Rectal smooth muscle tissue (tissue), 1 donor: ENCODE data around the gene TMEM141.
"Not testable (repeated sequence)": the region's sequence is repeated elsewhere in the genome, so short reads cannot be mapped to it uniquely, and the experiment has no call there.

Experiments
- H3K27ac ChIP-seq: one replicate; pipeline ENCODE4 v1.7.0; 2013; ENCODE audit warnings: low read depth, low read length, inconsistent platforms
- H3K27me3 ChIP-seq: one replicate; pipeline ENCODE4 v1.7.0; 2013; ENCODE audit warnings: low read length; ENCODE audit not compliant: control insufficient read depth, insufficient read depth
- H3K36me3 ChIP-seq: one replicate; pipeline ENCODE4 v1.7.0; 2013; ENCODE audit warnings: low read length; ENCODE audit not compliant: control insufficient read depth, insufficient read depth
- H3K4me1 ChIP-seq: one replicate; pipeline ENCODE4 v1.7.0; 2013; ENCODE audit warnings: low read length; ENCODE audit not compliant: control insufficient read depth, insufficient read depth
- H3K4me3 ChIP-seq: one replicate; pipeline ENCODE4 v1.7.0; 2013; ENCODE audit warnings: low read length
- H3K9ac ChIP-seq: one replicate; pipeline ENCODE4 v1.7.0; 2013; ENCODE audit warnings: low read length

TMEM141 gene

GRCh38 chr9:136766410-136767120, 24.6 kb upstream of the TMEM141 start:
- not testable (repeated sequence) for H3K27ac ChIP-seq, H3K4me1 ChIP-seq, H3K4me3 ChIP-seq, H3K36me3 ChIP-seq, H3K9ac ChIP-seq
- H3K27me3 ChIP-seq = peaks cover 10% of the 10 kb centered on the region

DNA sequence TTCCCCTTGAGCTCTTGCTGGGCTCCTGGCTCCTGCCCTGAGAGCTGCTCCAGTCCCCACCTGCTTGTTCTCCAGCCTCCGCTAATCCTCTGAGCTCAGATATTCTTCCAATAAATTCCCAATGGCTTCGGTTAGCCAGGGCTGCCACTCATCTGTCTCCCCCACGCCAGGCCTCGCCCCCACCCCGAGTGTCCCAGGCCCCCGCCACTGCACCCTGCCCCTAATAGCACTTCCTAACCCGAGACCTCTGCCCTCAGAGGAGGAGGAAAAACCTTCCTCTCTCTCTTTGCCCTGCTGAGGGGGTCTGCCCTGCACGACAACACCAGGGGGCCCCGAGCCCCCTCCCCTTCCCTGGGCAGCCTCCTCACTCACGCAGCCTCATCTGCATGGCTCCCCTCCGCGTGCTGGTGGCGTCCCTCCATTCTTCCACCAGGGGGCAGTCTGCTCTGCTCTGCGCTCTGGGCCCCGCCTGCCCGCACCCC, 21.4 kb upstream of the TMEM141 start:
- Histone ChIP-seq H3K27me3 (peaks cover 4% of the 10 kb centered on the region), H3K27ac (no peak overlapping the region), H3K4me3 (no peak overlapping the region), H3K4me1 (no peaks in the 10 kb centered on the region), H3K36me3 (no peaks in the 10 kb centered on the region), H3K9ac (no peak overlapping the region)

DNA sequence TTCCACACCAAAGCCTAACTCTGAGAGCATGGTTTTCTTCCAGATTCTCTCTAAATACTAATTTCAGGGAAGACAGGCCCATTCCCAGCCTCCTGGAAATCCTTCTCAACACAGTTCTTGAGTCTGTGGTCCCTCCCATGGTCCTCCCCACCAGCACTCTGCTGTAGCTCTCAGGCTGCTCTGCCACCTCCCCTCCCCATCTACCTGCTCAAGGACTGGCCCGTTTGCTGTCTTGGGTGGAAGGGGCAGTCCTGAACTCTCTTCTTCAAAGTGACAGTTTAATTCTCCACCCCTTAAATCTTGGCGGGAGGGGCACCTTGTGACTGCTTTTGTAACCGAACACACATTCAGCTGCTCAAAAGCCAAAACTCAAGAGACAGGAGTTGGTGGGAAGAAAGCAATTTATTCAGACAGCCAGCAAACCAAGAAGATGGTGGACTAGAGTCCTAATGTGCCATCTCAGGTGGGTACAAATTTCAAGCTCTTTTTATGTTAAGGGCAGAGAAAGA, 19.2 kb upstream of the TMEM141 start:
- H3K36me3 ChIP-seq = no peaks in the 10 kb centered on the region
- H3K27ac ChIP-seq = no peak overlapping the region
- H3K4me1 ChIP-seq = no peaks in the 10 kb centered on the region
- peaks cover 4% of the 10 kb centered on the region for H3K27me3 ChIP-seq
- H3K9ac ChIP-seq = no peak overlapping the region
- no peak overlapping the region for H3K4me3 ChIP-seq

DNA sequence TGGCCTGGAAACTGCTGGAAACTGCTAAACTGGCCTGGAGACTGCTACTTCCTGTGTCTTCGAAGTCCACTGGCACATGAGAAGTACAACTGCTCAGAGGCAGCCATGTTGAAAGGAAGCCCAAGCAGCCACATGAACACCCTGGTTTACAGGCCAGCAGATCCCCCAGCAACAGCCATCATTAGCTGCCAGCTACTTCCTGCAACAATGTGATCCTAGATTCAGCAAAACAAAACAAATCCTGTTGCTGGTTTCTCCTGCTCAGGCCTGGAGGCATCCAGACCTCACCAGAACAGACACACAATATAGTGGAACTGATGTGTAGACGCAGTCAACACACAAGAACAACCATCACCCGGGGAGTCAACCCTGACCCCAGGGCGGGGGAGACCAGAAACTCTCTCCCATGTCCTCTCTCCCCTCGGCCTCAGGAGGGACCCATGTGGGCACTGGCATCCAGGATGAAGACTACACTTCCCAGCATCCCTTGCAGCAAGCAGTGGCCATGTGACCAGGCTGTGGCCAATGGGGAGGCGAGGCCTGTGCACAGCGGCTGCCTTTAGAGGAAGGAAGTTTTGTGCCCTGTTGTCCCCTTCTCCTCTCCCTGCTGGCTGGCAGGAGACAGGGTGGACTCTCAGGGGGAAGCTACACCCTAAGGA, 17.6 kb upstream of the TMEM141 start:
- H3K4me1 ChIP-seq = no peaks in the 10 kb centered on the region
- no peak overlapping the region for H3K9ac ChIP-seq
- no peak overlapping the region for H3K4me3 ChIP-seq
- H3K27me3 ChIP-seq = no peaks in the 10 kb centered on the region
- no peaks in the 10 kb centered on the region for H3K36me3 ChIP-seq
- no peak overlapping the region for H3K27ac ChIP-seq

DNA sequence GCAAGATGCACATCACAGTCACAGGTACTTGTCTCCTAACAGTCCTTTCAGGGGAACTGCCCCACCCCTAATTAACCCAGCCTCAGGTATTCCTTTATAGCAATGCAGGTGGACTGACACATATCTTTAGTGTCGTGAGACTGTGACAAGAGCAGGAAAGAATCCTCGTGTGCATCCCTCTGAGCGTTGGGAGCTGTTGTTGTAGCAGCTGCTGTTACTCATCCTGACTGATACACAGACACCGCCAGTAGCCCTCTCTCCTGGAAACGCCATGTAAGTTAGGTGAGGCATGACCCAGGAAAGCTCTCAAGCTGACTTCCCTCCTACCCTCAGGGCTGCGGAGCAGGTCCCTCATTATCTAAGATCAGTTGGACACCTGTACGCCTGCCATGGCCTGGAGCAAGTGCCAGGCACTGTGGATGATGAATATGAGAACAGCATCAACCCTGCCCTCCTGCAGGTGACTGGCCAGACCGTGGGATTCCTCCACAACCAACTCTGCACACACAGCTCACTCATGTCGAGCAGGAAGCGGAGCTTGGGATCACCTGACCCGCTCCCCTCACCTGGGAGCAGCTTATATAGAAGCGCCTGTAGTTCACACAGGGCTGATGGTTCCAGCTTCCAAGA, 16.6 kb upstream of the TMEM141 start:
- no peaks in the 10 kb centered on the region for H3K36me3 ChIP-seq
- no peak overlapping the region for H3K9ac ChIP-seq
- H3K27ac ChIP-seq = no peak overlapping the region
- no peaks in the 10 kb centered on the region for H3K4me1 ChIP-seq
- no peaks in the 10 kb centered on the region for H3K27me3 ChIP-seq
- H3K4me3 ChIP-seq = no peak overlapping the region

GRCh38 chr9:136775191-136775590, 16.0 kb upstream of the TMEM141 start:
- Histone ChIP-seq H3K9ac (no peak overlapping the region), H3K4me3 (no peak overlapping the region), H3K4me1 (no peaks in the 10 kb centered on the region), H3K27me3 (no peaks in the 10 kb centered on the region), H3K27ac (no peak overlapping the region), H3K36me3 (no peaks in the 10 kb centered on the region)

DNA sequence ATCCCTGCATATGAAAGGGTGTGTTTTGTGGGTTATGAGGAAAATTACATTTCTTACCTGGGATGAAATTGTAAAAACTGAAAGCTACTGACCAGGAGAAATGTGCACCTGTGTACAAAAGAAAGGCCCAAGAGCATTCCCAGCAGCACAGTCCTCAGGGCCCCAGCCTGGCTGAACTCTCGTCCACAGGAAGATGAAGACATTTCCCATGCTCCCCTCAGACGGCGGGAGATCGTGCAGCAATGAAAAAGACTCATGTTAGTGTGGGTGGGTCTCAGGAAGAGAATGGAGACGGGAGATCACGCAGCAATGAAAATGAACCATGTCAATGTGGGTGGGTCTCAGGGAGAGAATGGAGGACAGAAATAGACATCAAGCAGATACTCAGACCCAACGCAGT, 14.2 kb upstream of the TMEM141 start:
- no peak overlapping the region for H3K27ac ChIP-seq
- no peak overlapping the region for H3K4me3 ChIP-seq
- H3K27me3 ChIP-seq = no peaks in the 10 kb centered on the region
- no peak overlapping the region for H3K9ac ChIP-seq
- no peaks in the 10 kb centered on the region for H3K4me1 ChIP-seq
- no peaks in the 10 kb centered on the region for H3K36me3 ChIP-seq

- H3K9ac ChIP-seq = no peak overlapping the region
Observed at GRCh38 chr9:136777359-136777758, 13.8 kb upstream of the TMEM141 start.

GRCh38 chr9:136779808-136780207, 11.3 kb upstream of the TMEM141 start:
- H3K4me3 ChIP-seq = no peak overlapping the region
- no peak overlapping the region for H3K27ac ChIP-seq
- no peaks in the 10 kb centered on the region for H3K27me3 ChIP-seq
- no peaks in the 10 kb centered on the region for H3K4me1 ChIP-seq
- no peaks in the 10 kb centered on the region for H3K36me3 ChIP-seq
- no peak overlapping the region for H3K9ac ChIP-seq

More at GRCh38 chr9:136777359-136777758, 13.8 kb upstream of the TMEM141 start:
- no peak overlapping the region for H3K27ac ChIP-seq
- no peaks in the 10 kb centered on the region for H3K4me1 ChIP-seq
- no peaks in the 10 kb centered on the region for H3K36me3 ChIP-seq
- H3K27me3 ChIP-seq = no peaks in the 10 kb centered on the region
- H3K4me3 ChIP-seq = no peak overlapping the region

GRCh38 chr9:136782452-136782851, 8.7 kb upstream of the TMEM141 start:
- Histone ChIP-seq H3K4me3 (no peak overlapping the region), H3K36me3 (no peaks in the 10 kb centered on the region), H3K27me3 (no peaks in the 10 kb centered on the region), H3K27ac (no peak overlapping the region), H3K9ac (no peak overlapping the region), H3K4me1 (no peaks in the 10 kb centered on the region)

- H3K27ac ChIP-seq = no peak overlapping the region
- H3K4me3 ChIP-seq = no peak overlapping the region
- no peaks in the 10 kb centered on the region for H3K4me1 ChIP-seq
- H3K36me3 ChIP-seq = no peaks in the 10 kb centered on the region
- no peak overlapping the region for H3K9ac ChIP-seq
- H3K27me3 ChIP-seq = no peaks in the 10 kb centered on the region
Observed at GRCh38 chr9:136784249-136784996, 6.7 kb upstream of the TMEM141 start.

- peaks cover under 1% of the 10 kb centered on the region for H3K4me1 ChIP-seq
- H3K27ac ChIP-seq = no peak overlapping the region
- H3K9ac ChIP-seq = no peak overlapping the region
- H3K27me3 ChIP-seq = no peaks in the 10 kb centered on the region
- H3K36me3 ChIP-seq = no peaks in the 10 kb centered on the region
- no peak overlapping the region for H3K4me3 ChIP-seq
Observed at GRCh38 chr9:136784997-136785361, 6.2 kb upstream of the TMEM141 start.
